Measurements from ENCODE around the gene PI4KB. TPM values are rescaled to one million over a fixed set of nuclear protein-coding genes. Genes with fewer than 3 reads are reported as not detected.

PI4KB gene
- total RNA-seq, 4 donors from 2014 or later = 65.5 to 98.1 (median 77.3) TPM

- no peak for DNase-seq
- H3K36me3 ChIP-seq = peaks cover 0 to 80% of the 10 kb centered on the region in 2 donors
- no peaks in the 10 kb centered on the region for H3K27me3 ChIP-seq
- intact Hi-C loops (cut with DNase I; ENCODE audit: low total_unique reads) (no loop called here), in situ Hi-C loops (cut with MboI; ENCODE audit: low sequenced_read_pairs in 4 of 4) (no loop called here)
- no peaks in the 10 kb centered on the region for H3K4me1 ChIP-seq
- TF ChIP-seq, protein P1, sequence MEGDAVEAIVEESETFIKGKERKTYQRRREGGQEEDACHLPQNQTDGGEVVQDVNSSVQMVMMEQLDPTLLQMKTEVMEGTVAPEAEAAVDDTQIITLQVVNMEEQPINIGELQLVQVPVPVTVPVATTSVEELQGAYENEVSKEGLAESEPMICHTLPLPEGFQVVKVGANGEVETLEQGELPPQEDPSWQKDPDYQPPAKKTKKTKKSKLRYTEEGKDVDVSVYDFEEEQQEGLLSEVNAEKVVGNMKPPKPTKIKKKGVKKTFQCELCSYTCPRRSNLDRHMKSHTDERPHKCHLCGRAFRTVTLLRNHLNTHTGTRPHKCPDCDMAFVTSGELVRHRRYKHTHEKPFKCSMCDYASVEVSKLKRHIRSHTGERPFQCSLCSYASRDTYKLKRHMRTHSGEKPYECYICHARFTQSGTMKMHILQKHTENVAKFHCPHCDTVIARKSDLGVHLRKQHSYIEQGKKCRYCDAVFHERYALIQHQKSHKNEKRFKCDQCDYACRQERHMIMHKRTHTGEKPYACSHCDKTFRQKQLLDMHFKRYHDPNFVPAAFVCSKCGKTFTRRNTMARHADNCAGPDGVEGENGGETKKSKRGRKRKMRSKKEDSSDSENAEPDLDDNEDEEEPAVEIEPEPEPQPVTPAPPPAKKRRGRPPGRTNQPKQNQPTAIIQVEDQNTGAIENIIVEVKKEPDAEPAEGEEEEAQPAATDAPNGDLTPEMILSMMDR (IDR thresholded peaks at IDR 0.05 in 4 of 5, conservative IDR thresholded peaks at IDR 0.05 in 1 of 5) = no peak
- no peak for TF ChIP-seq POLR2A (IDR thresholded peaks at IDR 0.05)
- no peak overlapping the region for H3K4me3 ChIP-seq
- no peak overlapping the region for H3K27ac ChIP-seq
- no peak for ATAC-seq
- H3K9me3 ChIP-seq = no peaks in the 10 kb centered on the region
These were observed 80.4 kb downstream of the PI4KB start for GRCh38 chr1:151246786-151247185.

DNA sequence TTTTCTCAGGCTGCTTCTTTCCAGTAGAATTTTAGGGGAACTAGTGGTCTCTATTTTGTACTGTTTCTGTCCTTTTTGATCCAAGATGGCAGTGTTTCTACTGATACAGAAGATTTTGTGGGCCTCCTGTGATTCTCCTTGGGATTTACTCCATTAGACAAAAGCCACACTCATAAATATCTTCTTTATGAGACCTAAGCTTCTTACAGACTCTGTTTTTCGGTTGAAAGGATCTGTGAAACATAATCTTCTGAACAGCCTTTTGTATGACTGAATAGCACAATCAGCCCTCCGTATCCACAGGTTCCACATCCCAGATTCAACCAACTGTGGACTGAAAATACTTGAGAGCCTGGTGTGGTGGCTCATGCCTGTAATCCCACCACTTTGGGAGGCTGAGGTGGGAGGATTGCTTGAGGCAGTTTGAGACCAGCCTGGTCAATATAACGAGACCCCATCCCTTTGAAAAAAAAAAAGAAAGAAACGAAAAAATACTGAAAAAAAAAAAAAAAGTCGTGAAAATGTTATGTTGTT lies 83.5 kb downstream of the PI4KB start:
- DNase-seq = no peak
- in situ Hi-C loops (cut with MboI; ENCODE audit: low sequenced_read_pairs in 4 of 4) (no loop called here), intact Hi-C loops (cut with DNase I; ENCODE audit: low total_unique reads) (no loop called here)
- ATAC-seq = no peak
- peaks cover 3% of the 10 kb centered on the region in 2 donors for H3K4me1 ChIP-seq
- TF ChIP-seq, protein P1 (IDR thresholded peaks at IDR 0.05 in 4 of 5, conservative IDR thresholded peaks at IDR 0.05 in 1 of 5) = no peak
- no peak for TF ChIP-seq POLR2A (IDR thresholded peaks at IDR 0.05)
- H3K36me3 ChIP-seq = peaks cover 0 to 100% of the 10 kb centered on the region in 2 donors
- no peak overlapping the region for H3K4me3 ChIP-seq
- H3K27ac ChIP-seq = no peak overlapping the region
- no peaks in the 10 kb centered on the region for H3K27me3 ChIP-seq
- no peaks in the 10 kb centered on the region for H3K9me3 ChIP-seq

GRCh38 chr1:151242442-151242841 lies 84.8 kb downstream of the PI4KB start:
- Histone ChIP-seq H3K4me3 (no peak overlapping the region), H3K27ac (peak overlapping the region in 1 of 4 donors; percentile 86), H3K27me3 (no peaks in the 10 kb centered on the region), H3K36me3 (peaks cover 0 to 98% of the 10 kb centered on the region in 2 donors), H3K4me1 (peaks cover 6 to 16% of the 10 kb centered on the region in 2 donors), H3K9me3 (no peaks in the 10 kb centered on the region)
- ATAC-seq = no peak
- TF ChIP-seq POLR2A (IDR thresholded peaks at IDR 0.05) = no peak
- TF ChIP-seq, protein P1 (IDR thresholded peaks at IDR 0.05 in 4 of 5, conservative IDR thresholded peaks at IDR 0.05 in 1 of 5) = no peak
- DNase-seq = no peak
- intact Hi-C loops (cut with DNase I; ENCODE audit: low total_unique reads) (no loop called here), in situ Hi-C loops (cut with MboI; ENCODE audit: low sequenced_read_pairs in 4 of 4) (no loop called here)

Other genes starting within 250 kb of the PI4KB start
- 100 to 1,000 TPM in 2 of 4 donors, 10 to 100 TPM in 2; 51.5 to 121 (median 108) TPM for gene SEMA6C, start 180.8 kb downstream of the PI4KB start, total RNA-seq
- gene TNFAIP8L2, start 170.8 kb downstream of the PI4KB start, total RNA-seq = 1 to 10 TPM in 3 of 4 donors, not detected in 1; 1.1 to 3.1 (median 1.4) TPM
- 10 to 100 TPM; 11.4 to 14.6 (median 13.7) TPM for gene LYSMD1, start 161.5 kb downstream of the PI4KB start, total RNA-seq
- gene SCNM1, start 161.3 kb downstream of the PI4KB start, total RNA-seq = 10 to 100 TPM; 17.7 to 56.1 (median 35.6) TPM
- gene TMOD4, start 151.4 kb downstream of the PI4KB start, total RNA-seq = 100 to 1,000 TPM in 3 of 4 donors, 10 to 100 TPM in 1; 58.3 to 315 (median 188) TPM
- 10 to 100 TPM; 62.2 to 95.8 (median 68.9) TPM for gene VPS72, start 137.2 kb downstream of the PI4KB start, total RNA-seq
- gene PIP5K1A, start 128.9 kb downstream of the PI4KB start, total RNA-seq = 10 to 100 TPM; 23.4 to 46.8 (median 36.9) TPM
- gene PSMD4, start 72.7 kb downstream of the PI4KB start, total RNA-seq = 100 to 1,000 TPM; 263 to 439 (median 340) TPM
- gene ZNF687, start 45.1 kb downstream of the PI4KB start, total RNA-seq = 10 to 100 TPM; 11.9 to 19.6 (median 16.6) TPM
- 10 to 100 TPM; 11.4 to 24.0 (median 20.6) TPM for gene RFX5, start 19.8 kb upstream of the PI4KB start, total RNA-seq
- 10 to 100 TPM; 30.9 to 70.2 (median 42.3) TPM for gene SELENBP1, start 45.3 kb upstream of the PI4KB start, total RNA-seq
- gene PSMB4, start 72.2 kb upstream of the PI4KB start, total RNA-seq = 100 to 1,000 TPM; 259 to 324 (median 291) TPM
- gene POGZ, start 132.1 kb upstream of the PI4KB start, total RNA-seq = 10 to 100 TPM; 14.1 to 20.2 (median 15.1) TPM
- gene CGN, start 184.0 kb upstream of the PI4KB start, total RNA-seq = under 1 TPM in 2 of 4 donors, not detected in 2; 0.34 to 0.78 TPM
- 1 to 10 TPM; 1.2 to 4.0 (median 2.7) TPM for gene TUFT1, start 212.9 kb upstream of the PI4KB start, total RNA-seq